ENCODE results near the gene S1PR5. TPM values are rescaled to one million over a fixed set of nuclear protein-coding genes. Genes with fewer than 3 reads are reported as not detected.

S1PR5 gene
- total RNA-seq, 1 donor from 2014 or later, result not detected

- Mint-ChIP-seq H3K27me3 (ENCODE audit: unreplicated experiment) (peaks cover 4% of the 10 kb centered on the region), H3K9me3 (ENCODE audit: unreplicated experiment) (no peaks in the 10 kb centered on the region), H3K36me3 (ENCODE audit: low read depth, unreplicated experiment) (no peaks in the 10 kb centered on the region), H3K27ac (ENCODE audit: unreplicated experiment) (no peak overlapping the region), H3K4me3 (ENCODE audit: unreplicated experiment) (no peak overlapping the region), H3K4me1 (ENCODE audit: unreplicated experiment) (no peaks in the 10 kb centered on the region)
- DNase-seq (ENCODE audit: low spot score), result no peak
- TF ChIP-seq, protein P1, sequence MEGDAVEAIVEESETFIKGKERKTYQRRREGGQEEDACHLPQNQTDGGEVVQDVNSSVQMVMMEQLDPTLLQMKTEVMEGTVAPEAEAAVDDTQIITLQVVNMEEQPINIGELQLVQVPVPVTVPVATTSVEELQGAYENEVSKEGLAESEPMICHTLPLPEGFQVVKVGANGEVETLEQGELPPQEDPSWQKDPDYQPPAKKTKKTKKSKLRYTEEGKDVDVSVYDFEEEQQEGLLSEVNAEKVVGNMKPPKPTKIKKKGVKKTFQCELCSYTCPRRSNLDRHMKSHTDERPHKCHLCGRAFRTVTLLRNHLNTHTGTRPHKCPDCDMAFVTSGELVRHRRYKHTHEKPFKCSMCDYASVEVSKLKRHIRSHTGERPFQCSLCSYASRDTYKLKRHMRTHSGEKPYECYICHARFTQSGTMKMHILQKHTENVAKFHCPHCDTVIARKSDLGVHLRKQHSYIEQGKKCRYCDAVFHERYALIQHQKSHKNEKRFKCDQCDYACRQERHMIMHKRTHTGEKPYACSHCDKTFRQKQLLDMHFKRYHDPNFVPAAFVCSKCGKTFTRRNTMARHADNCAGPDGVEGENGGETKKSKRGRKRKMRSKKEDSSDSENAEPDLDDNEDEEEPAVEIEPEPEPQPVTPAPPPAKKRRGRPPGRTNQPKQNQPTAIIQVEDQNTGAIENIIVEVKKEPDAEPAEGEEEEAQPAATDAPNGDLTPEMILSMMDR (IDR thresholded peaks at IDR 0.05; ENCODE audit: unreplicated experiment), result no peak
These were observed 49.1 kb downstream of the S1PR5 start for GRCh38 chr19:10468133-10468532.

GRCh38 chr19:10467104-10467706 lies 50.0 kb downstream of the S1PR5 start:
- H3K36me3 Mint-ChIP-seq (ENCODE audit: low read depth, unreplicated experiment), result no peaks in the 10 kb centered on the region

GRCh38 chr19:10464456-10464855 lies 52.8 kb downstream of the S1PR5 start:
- Mint-ChIP-seq H3K36me3 (ENCODE audit: low read depth, unreplicated experiment) (no peaks in the 10 kb centered on the region), H3K27ac (ENCODE audit: unreplicated experiment) (no peak overlapping the region), H3K9me3 (ENCODE audit: unreplicated experiment) (no peaks in the 10 kb centered on the region), H3K27me3 (ENCODE audit: unreplicated experiment) (peaks cover 9% of the 10 kb centered on the region), H3K4me1 (ENCODE audit: unreplicated experiment) (no peaks in the 10 kb centered on the region), H3K4me3 (ENCODE audit: unreplicated experiment) (no peak overlapping the region)
- TF ChIP-seq, protein P1 (IDR thresholded peaks at IDR 0.05; ENCODE audit: unreplicated experiment), result no peak
- DNase-seq (ENCODE audit: low spot score), result no peak

More at GRCh38 chr19:10467104-10467706, 50.0 kb downstream of the S1PR5 start:
- Mint-ChIP-seq H3K27ac (ENCODE audit: unreplicated experiment) (no peak overlapping the region), H3K4me3 (ENCODE audit: unreplicated experiment) (no peak overlapping the region), H3K9me3 (ENCODE audit: unreplicated experiment) (no peaks in the 10 kb centered on the region), H3K27me3 (ENCODE audit: unreplicated experiment) (peaks cover 9% of the 10 kb centered on the region), H3K4me1 (ENCODE audit: unreplicated experiment) (no peaks in the 10 kb centered on the region)
- TF ChIP-seq, protein P1 (IDR thresholded peaks at IDR 0.05; ENCODE audit: unreplicated experiment), result no peak
- no peak for DNase-seq (ENCODE audit: low spot score)

Small RNAs within 50 kb of the gene (microRNA-seq; reads per million reads assigned to microRNA genes)
- gene MIR1238 (ENCODE audit: unreplicated experiment), result 0.35 reads per million

Other genes starting within 250 kb of the S1PR5 start
- 7.2 TPM for gene ICAM1, start 246.3 kb downstream of the S1PR5 start, total RNA-seq (ENCODE audit: unreplicated experiment)
- gene ICAM4, start 230.5 kb downstream of the S1PR5 start, total RNA-seq (ENCODE audit: unreplicated experiment), result 0.36 TPM
- not detected for gene ICAM5, start 227.5 kb downstream of the S1PR5 start, total RNA-seq (ENCODE audit: unreplicated experiment)
- 8.2 TPM for gene ZGLP1, start 207.6 kb downstream of the S1PR5 start, total RNA-seq (ENCODE audit: unreplicated experiment)
- gene FDX2, start 201.4 kb downstream of the S1PR5 start, total RNA-seq (ENCODE audit: unreplicated experiment), result 18.9 TPM
- gene RAVER1, start 183.9 kb downstream of the S1PR5 start, total RNA-seq (ENCODE audit: unreplicated experiment), result 46.1 TPM
- 24.9 TPM for gene ICAM3, start 177.8 kb downstream of the S1PR5 start, total RNA-seq (ENCODE audit: unreplicated experiment)
- gene TYK2, start 136.9 kb downstream of the S1PR5 start, total RNA-seq (ENCODE audit: unreplicated experiment), result 143 TPM
- gene CDC37, start 113.9 kb downstream of the S1PR5 start, total RNA-seq (ENCODE audit: unreplicated experiment), result 386 TPM
- gene PDE4A, start 96.9 kb downstream of the S1PR5 start, total RNA-seq (ENCODE audit: unreplicated experiment), result 0.46 TPM
- 56.4 TPM for gene KEAP1, start 14.1 kb downstream of the S1PR5 start, total RNA-seq (ENCODE audit: unreplicated experiment)
- 11.8 TPM for gene ATG4D, start 26.5 kb upstream of the S1PR5 start, total RNA-seq (ENCODE audit: unreplicated experiment)
- 25.2 TPM for gene KRI1, start 48.6 kb upstream of the S1PR5 start, total RNA-seq (ENCODE audit: unreplicated experiment)
- gene CDKN2D, start 51.5 kb upstream of the S1PR5 start, total RNA-seq (ENCODE audit: unreplicated experiment), result 8.1 TPM
- 7.5 TPM for gene AP1M2, start 69.9 kb upstream of the S1PR5 start, total RNA-seq (ENCODE audit: unreplicated experiment)
- gene SLC44A2, start 108.1 kb upstream of the S1PR5 start, total RNA-seq (ENCODE audit: unreplicated experiment), result 272 TPM
- 330 TPM for gene ILF3, start 136.9 kb upstream of the S1PR5 start, total RNA-seq (ENCODE audit: unreplicated experiment)
- gene QTRT1, start 184.0 kb upstream of the S1PR5 start, total RNA-seq (ENCODE audit: unreplicated experiment), result 32.5 TPM
- 184 TPM for gene DNM2, start 200.6 kb upstream of the S1PR5 start, total RNA-seq (ENCODE audit: unreplicated experiment)

All from endothelial cell (in vitro differentiated cells).